PC-9 (cell line): ENCODE results near the gene SLC39A3. TPM values are rescaled to one million over a fixed set of nuclear protein-coding genes. Genes with fewer than 3 reads are reported as not detected.

Source experiments
- BruUV-seq: library from RNA; stranded (reverse); fragments of 400-500 nt; replicated peaks from 2 replicates; lab custom pipeline; 2021; lab: Mats Ljungman, UMichigan
- CTCF ChIA-PET: fragments of 300-600 bp; sonication (Branson Sonifier 250); formaldehyde crosslinking; loops from one replicate; lab custom pipeline; 2022; ENCODE audit warnings: antibody characterized with exemption; lab: Charles Lee
- POLR2A ChIA-PET: fragments of 300-600 bp; sonication (Branson Sonifier 250); formaldehyde crosslinking; loops from one replicate; lab custom pipeline; 2022; ENCODE audit warnings: antibody characterized with exemption; ENCODE audit not compliant: unreplicated experiment; lab: Charles Lee
- DNase-seq, 2 experiments: peaks; one replicate each; pipeline versions ENCODE4 v3.0.0 to v3.0.0-alpha.2; 2015 to 2022; ENCODE audit warnings: mixed read lengths in 1 of 2
- H2AFZ ChIP-seq: fragments of 200-600 bp; sonication (generic); 2 replicates; pipeline ENCODE4 v1.8.1; 2017; ENCODE audit warnings: antibody characterized with exemption
- H3F3A ChIP-seq: fragments of 200-600 bp; sonication (generic); 2 replicates; pipeline ENCODE4 v1.8.1; 2017; ENCODE audit warnings: antibody characterized with exemption, mild to moderate bottlenecking, low read depth; ENCODE audit not compliant: insufficient read depth
- H3K27ac ChIP-seq: fragments of 200-600 bp; sonication (generic); 2 replicates; pipeline ENCODE4 v1.6.1; 2016; ENCODE audit warnings: mixed run types
- H3K27me3 ChIP-seq: fragments of 200-600 bp; sonication (generic); 2 replicates; pipeline ENCODE4 v1.6.1; 2016; ENCODE audit warnings: low read depth, mixed run types; ENCODE audit not compliant: insufficient read depth
- H3K36me3 ChIP-seq: fragments of 200-600 bp; sonication (generic); 2 replicates; pipeline ENCODE4 v1.6.1; 2016; ENCODE audit warnings: low read depth, mixed run types
- H3K4me1 ChIP-seq: fragments of 200-600 bp; sonication (generic); replicated peaks from 2 replicates; pipeline ENCODE4 v1.6.1; 2016; ENCODE audit warnings: mixed run types; ENCODE audit not compliant: insufficient read depth
- H3K4me2 ChIP-seq: fragments of 200-600 bp; sonication (generic); 2 replicates; pipeline ENCODE4 v1.6.1; 2017; ENCODE audit warnings: mixed run types
- H3K4me3 ChIP-seq: fragments of 200-600 bp; sonication (generic); 2 replicates; pipeline ENCODE4 v1.6.1; 2016; ENCODE audit warnings: mixed run types
- H3K79me2 ChIP-seq: fragments of 200-600 bp; sonication (generic); 2 replicates; pipeline ENCODE4 v1.6.1; 2017; ENCODE audit warnings: low read depth, mixed run types
- H3K9me2 ChIP-seq: fragments of 200-600 bp; sonication (generic); 2 replicates; pipeline ENCODE4 v1.8.1; 2017; ENCODE audit warnings: mild to moderate bottlenecking; ENCODE audit not compliant: insufficient read depth
- H3K9me3 ChIP-seq: fragments of 200-600 bp; sonication (generic); 2 replicates; pipeline ENCODE4 v1.8.1; 2016; ENCODE audit warnings: low read depth; ENCODE audit not compliant: insufficient read depth
- H4K20me1 ChIP-seq: fragments of 200-600 bp; sonication (generic); 2 replicates; pipeline ENCODE4 v1.8.1; 2017; ENCODE audit not compliant: insufficient read depth
- CTCF ChIP-seq: fragments of 200-600 bp; sonication (generic); conservative IDR thresholded peaks from 2 replicates; pipeline ENCODE4 v1.6.1; 2017; ENCODE audit warnings: mixed run types, antibody characterized with exemption, mild to moderate bottlenecking, moderate library complexity
- EZH2 ChIP-seq: fragments of 200-600 bp; sonication (generic); IDR thresholded peaks from 2 replicates; pipeline ENCODE4 v1.8.0; 2017; ENCODE audit warnings: antibody characterized with exemption, low read depth
- intact Hi-C: fragments of 100-400 bp; cut with micrococcal nuclease; formaldehyde crosslinking; loops from one replicate; pipeline ENCODE4 v1.10.0; 2022; ENCODE audit not compliant: unreplicated experiment
- total RNA-seq: library from RNA; stranded (reverse); gene quantifications from 2 replicates; pipeline ENCODE4 v1.2.3, GENCODE V29; 2021

Gene SLC39A3
- total RNA-seq, 1 experiment from 2014 or later, result 21.6 TPM

GRCh38 chr19:2774083-2774679, 34.4 kb upstream of the SLC39A3 start:
- H3K9me3 ChIP-seq, result no peaks in the 10 kb centered on the region
- no peaks in the 10 kb centered on the region for H3K9me2 ChIP-seq
- H3K27ac ChIP-seq, result no peak overlapping the region
- H3K4me2 ChIP-seq, result no peak overlapping the region
- peaks cover 68% of the 10 kb centered on the region for H3K79me2 ChIP-seq
- intact Hi-C loops, result no loop called here
- ChIA-PET POLR2A (no interaction called here), CTCF (no interaction called here)
- H3K27me3 ChIP-seq, result no peaks in the 10 kb centered on the region
- no peak for TF ChIP-seq EZH2
- no peak for TF ChIP-seq CTCF
- no TSS peak for BruUV-seq
- peaks cover 18% of the 10 kb centered on the region for H4K20me1 ChIP-seq
- no peaks in the 10 kb centered on the region for H3K4me1 ChIP-seq
- DNase-seq, result no peak
- no peaks in the 10 kb centered on the region for H3F3A ChIP-seq
- no peak overlapping the region for H2AFZ ChIP-seq
- H3K4me3 ChIP-seq, result no peak overlapping the region
- H3K36me3 ChIP-seq, result no peaks in the 10 kb centered on the region

- Histone ChIP-seq H3K27ac (no peak overlapping the region), H3K4me3 (no peak overlapping the region), H2AFZ (no peak overlapping the region), H3K4me2 (no peak overlapping the region), H3K4me1 (no peaks in the 10 kb centered on the region), H3F3A (no peaks in the 10 kb centered on the region), H3K27me3 (no peaks in the 10 kb centered on the region), H4K20me1 (peaks cover 20% of the 10 kb centered on the region), H3K9me2 (no peaks in the 10 kb centered on the region), H3K79me2 (peaks cover 48% of the 10 kb centered on the region), H3K9me3 (no peaks in the 10 kb centered on the region), H3K36me3 (no peaks in the 10 kb centered on the region)
- ChIA-PET CTCF (no interaction called here), POLR2A (no interaction called here)
- TF ChIP-seq CTCF (no peak), EZH2 (no peak)
- intact Hi-C loops, result no loop called here
- no peak for DNase-seq
- no TSS peak for BruUV-seq
These were observed 32.2 kb upstream of the SLC39A3 start for GRCh38 chr19:2771786-2772674.

- H3K27ac ChIP-seq, result no peak overlapping the region
- peaks cover 32% of the 10 kb centered on the region for H3K79me2 ChIP-seq
- TF ChIP-seq EZH2 (no peak), CTCF (no peak)
- no peaks in the 10 kb centered on the region for H3K4me1 ChIP-seq
- intact Hi-C loops, result no loop called here
- no peak for DNase-seq
- no TSS peak for BruUV-seq
- no peaks in the 10 kb centered on the region for H3K9me2 ChIP-seq
- CTCF ChIA-PET, result interaction anchor here (0.5 kb wide), 1 partner anchor 1052 kb away, joined by 4 read pairs; no protein-coding TSS in a partner anchor
- no peak overlapping the region for H3K4me2 ChIP-seq
- no peaks in the 10 kb centered on the region for H3K9me3 ChIP-seq
- H4K20me1 ChIP-seq, result peaks cover 19% of the 10 kb centered on the region
- POLR2A ChIA-PET, result no interaction called here
- no peaks in the 10 kb centered on the region for H3K27me3 ChIP-seq
- no peak overlapping the region for H3K4me3 ChIP-seq
- H3K36me3 ChIP-seq, result no peaks in the 10 kb centered on the region
- H2AFZ ChIP-seq, result no peak overlapping the region
- H3F3A ChIP-seq, result no peaks in the 10 kb centered on the region
These were observed 30.5 kb upstream of the SLC39A3 start for GRCh38 chr19:2770055-2771013.
